ENCODE results near the gene VCAN.

DNA sequence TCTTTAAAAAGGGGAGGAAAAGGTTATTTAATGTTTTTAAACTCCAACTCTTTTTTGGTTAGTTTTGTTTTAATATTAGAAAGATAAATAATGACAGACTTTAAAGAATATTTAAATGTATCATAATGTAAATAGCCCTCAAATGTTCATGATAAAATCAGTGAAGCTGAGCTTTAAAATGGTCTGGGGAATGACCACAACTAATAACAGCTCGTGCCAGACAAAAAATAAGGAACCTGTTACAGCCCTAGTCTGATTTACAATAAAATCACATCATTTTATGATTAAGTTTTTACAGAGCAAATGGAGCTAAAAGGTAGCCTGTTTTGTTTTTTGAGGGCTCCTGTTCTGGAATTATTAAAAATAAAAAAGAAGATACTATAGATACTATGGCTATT lies 46.1 kb downstream of the VCAN start:
- TF ChIP-seq, protein P1, sequence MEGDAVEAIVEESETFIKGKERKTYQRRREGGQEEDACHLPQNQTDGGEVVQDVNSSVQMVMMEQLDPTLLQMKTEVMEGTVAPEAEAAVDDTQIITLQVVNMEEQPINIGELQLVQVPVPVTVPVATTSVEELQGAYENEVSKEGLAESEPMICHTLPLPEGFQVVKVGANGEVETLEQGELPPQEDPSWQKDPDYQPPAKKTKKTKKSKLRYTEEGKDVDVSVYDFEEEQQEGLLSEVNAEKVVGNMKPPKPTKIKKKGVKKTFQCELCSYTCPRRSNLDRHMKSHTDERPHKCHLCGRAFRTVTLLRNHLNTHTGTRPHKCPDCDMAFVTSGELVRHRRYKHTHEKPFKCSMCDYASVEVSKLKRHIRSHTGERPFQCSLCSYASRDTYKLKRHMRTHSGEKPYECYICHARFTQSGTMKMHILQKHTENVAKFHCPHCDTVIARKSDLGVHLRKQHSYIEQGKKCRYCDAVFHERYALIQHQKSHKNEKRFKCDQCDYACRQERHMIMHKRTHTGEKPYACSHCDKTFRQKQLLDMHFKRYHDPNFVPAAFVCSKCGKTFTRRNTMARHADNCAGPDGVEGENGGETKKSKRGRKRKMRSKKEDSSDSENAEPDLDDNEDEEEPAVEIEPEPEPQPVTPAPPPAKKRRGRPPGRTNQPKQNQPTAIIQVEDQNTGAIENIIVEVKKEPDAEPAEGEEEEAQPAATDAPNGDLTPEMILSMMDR (IDR thresholded peaks at IDR 0.05), result no peak
- TF ChIP-seq POLR2A (IDR thresholded peaks at IDR 0.05), result no peak
- TF ChIP-seq EP300 (IDR thresholded peaks at IDR 0.05), result no peak
- TF ChIP-seq POLR2AphosphoS5 (IDR thresholded peaks at IDR 0.05), result no peak
